HEK293 (cell line): Measurements from ENCODE around the gene CIB4.

ENCODE experiments used
- CTCF ChIA-PET: fragments of 350-600 bp; formaldehyde crosslinking; extraction: SDS; loops from one replicate; lab custom pipeline; 2021; ENCODE audit warnings: antibody characterized with exemption; lab: Yijun Ruan, JAX
- POLR2A ChIA-PET: fragments of 300-600 bp; formaldehyde crosslinking; extraction: SDS; loops from one replicate; lab custom pipeline; 2020; ENCODE audit warnings: antibody characterized with exemption, inconsistent platforms; lab: Yijun Ruan, JAX
- H3K27ac ChIP-seq: fragments of 200-500 bp; sonication (Bioruptor generic); 2 replicates; pipeline ENCODE4 v1.5.1; 2014; ENCODE audit warnings: low read depth, low read length, control low read depth, inconsistent platforms; ENCODE audit errors: extremely low read depth
- H3K36me3 ChIP-seq, 2 experiments: fragments of 200-500 bp in 1 of 2; sonication (Bioruptor generic) in 1 of 2; 1 replicate in 1 of 2; 2 replicates in 1 of 2; pipeline ENCODE4 v1.5.1; 2014 to 2017; ENCODE audit warnings: inconsistent platforms in 2 of 2, low read length in 2 of 2; ENCODE audit not compliant: control insufficient read depth in 2 of 2, insufficient read depth in 1 of 2
- H3K4me1 ChIP-seq: fragments of 200-500 bp; sonication (Bioruptor generic); 2 replicates; pipeline ENCODE4 v1.5.1; 2014; ENCODE audit warnings: mild to moderate bottlenecking, low read length, inconsistent platforms; ENCODE audit not compliant: control insufficient read depth, insufficient read depth
- H3K4me3 ChIP-seq: 2 replicates; pipeline ENCODE4 v1.5.1; 2011; ENCODE audit warnings: low read depth, mild to moderate bottlenecking, control low read depth, low read length, moderate library complexity
- H3K9me3 ChIP-seq: fragments of 200-500 bp; sonication (Bioruptor generic); 2 replicates; pipeline ENCODE4 v1.5.1; 2014; ENCODE audit warnings: low read depth, low read length, inconsistent platforms; ENCODE audit not compliant: control insufficient read depth, insufficient read depth
- BCL11B ChIP-seq: fragments of 450-650 bp; formaldehyde crosslinking; IDR thresholded peaks from 2 replicates; pipeline ENCODE4 v1.5.1; 2016; ENCODE audit warnings: low read depth, missing biosample characterization, missing genetic modification characterization
- GLIS1 ChIP-seq: fragments of 450-650 bp; formaldehyde crosslinking; IDR thresholded peaks from 2 replicates; pipeline ENCODE4 v1.5.1; 2016; ENCODE audit warnings: missing biosample characterization, missing genetic modification characterization
- HOXD13 ChIP-seq: sonication (generic); formaldehyde crosslinking; IDR thresholded peaks from 2 replicates; pipeline ENCODE4 v1.8.0; 2022; ENCODE audit warnings: missing genetic modification reagents, borderline replicate concordance
- MEIS1 ChIP-seq: sonication (generic); formaldehyde crosslinking; IDR thresholded peaks from 2 replicates; pipeline ENCODE4 v1.8.1; 2022; ENCODE audit warnings: missing genetic modification reagents, mild to moderate bottlenecking, borderline replicate concordance
- SCRT1 ChIP-seq: fragments of 450-650 bp; formaldehyde crosslinking; IDR thresholded peaks from 2 replicates; pipeline ENCODE4 v1.5.1; 2016; ENCODE audit warnings: missing biosample characterization, missing genetic modification characterization, borderline replicate concordance
- ZBTB1 ChIP-seq: fragments of 450-650 bp; formaldehyde crosslinking; IDR thresholded peaks from 2 replicates; pipeline ENCODE4 v1.5.1; 2016; ENCODE audit warnings: missing biosample characterization, missing genetic modification characterization
- ZBTB21 ChIP-seq: fragments of 450-650 bp; formaldehyde crosslinking; IDR thresholded peaks from 2 replicates; pipeline ENCODE4 v1.5.1; 2017; ENCODE audit warnings: missing biosample characterization, missing genetic modification characterization
- ZFP37 ChIP-seq: fragments of 450-650 bp; formaldehyde crosslinking; IDR thresholded peaks from 2 replicates; pipeline ENCODE4 v1.5.1; 2016; ENCODE audit warnings: missing biosample characterization, missing genetic modification characterization
- ZNF155 ChIP-seq: fragments of 450-650 bp; formaldehyde crosslinking; IDR thresholded peaks from 2 replicates; pipeline ENCODE4 v1.5.1; 2016; ENCODE audit warnings: missing biosample characterization, missing genetic modification characterization
- ZNF169 ChIP-seq: fragments of 450-650 bp; formaldehyde crosslinking; IDR thresholded peaks from 2 replicates; pipeline ENCODE4 v1.5.1; 2016; ENCODE audit warnings: missing biosample characterization, missing genetic modification characterization
- ZNF24 ChIP-seq: fragments of 450-650 bp; formaldehyde crosslinking; IDR thresholded peaks from 2 replicates; pipeline ENCODE4 v1.5.1; 2016; ENCODE audit warnings: missing biosample characterization, missing genetic modification characterization
- ZNF266 ChIP-seq: fragments of 450-650 bp; formaldehyde crosslinking; IDR thresholded peaks from 2 replicates; pipeline ENCODE4 v1.5.1; 2016; ENCODE audit warnings: missing biosample characterization, missing genetic modification characterization, low read depth
- ZNF302 ChIP-seq: fragments of 450-650 bp; formaldehyde crosslinking; IDR thresholded peaks from 2 replicates; pipeline ENCODE4 v1.5.1; 2016; ENCODE audit warnings: missing biosample characterization, missing genetic modification characterization, low read depth
- ZNF335 ChIP-seq: fragments of 450-650 bp; formaldehyde crosslinking; conservative IDR thresholded peaks from 2 replicates; pipeline ENCODE4 v1.5.1; 2016; ENCODE audit warnings: missing biosample characterization, missing genetic modification characterization
- ZNF544 ChIP-seq: fragments of 450-650 bp; formaldehyde crosslinking; IDR thresholded peaks from 2 replicates; pipeline ENCODE4 v1.5.0; 2017; ENCODE audit warnings: missing biosample characterization, missing genetic modification characterization
- ZNF571 ChIP-seq: fragments of 450-650 bp; formaldehyde crosslinking; IDR thresholded peaks from 2 replicates; pipeline ENCODE4 v1.5.0; 2017; ENCODE audit warnings: missing biosample characterization, missing genetic modification characterization
- ZNF624 ChIP-seq: fragments of 450-650 bp; formaldehyde crosslinking; IDR thresholded peaks from 2 replicates; pipeline ENCODE4 v1.5.1; 2017; ENCODE audit warnings: missing biosample characterization, missing genetic modification characterization
- ZNF664 ChIP-seq: fragments of 450-650 bp; formaldehyde crosslinking; IDR thresholded peaks from 2 replicates; pipeline ENCODE4 v1.5.1; 2016; ENCODE audit warnings: missing biosample characterization, missing genetic modification characterization
- ZNF768 ChIP-seq: fragments of 450-650 bp; formaldehyde crosslinking; IDR thresholded peaks from 2 replicates; pipeline ENCODE4 v1.5.1; 2018; ENCODE audit warnings: missing biosample characterization, mild to moderate bottlenecking, missing genetic modification characterization
- ZSCAN23 ChIP-seq: fragments of 450-650 bp; formaldehyde crosslinking; IDR thresholded peaks from 2 replicates; pipeline ENCODE4 v1.5.1; 2016; ENCODE audit warnings: missing biosample characterization, missing genetic modification characterization
- TF ChIP-seq, protein P1 (sequence below): fragments of 450-650 bp; formaldehyde crosslinking; IDR thresholded peaks from 2 replicates; pipeline ENCODE4 v1.5.0; 2017; ENCODE audit warnings: missing biosample characterization, missing genetic modification characterization, borderline replicate concordance
- TF ChIP-seq, protein P2 (sequence below): fragments of 450-650 bp; IDR thresholded peaks from 2 replicates; pipeline ENCODE4 v1.5.1; 2018; ENCODE audit warnings: missing biosample characterization, missing genetic modification characterization
- TF ChIP-seq, protein P3 (sequence below): fragments of 450-650 bp; formaldehyde crosslinking; IDR thresholded peaks from 2 replicates; pipeline ENCODE4 v1.5.1; 2016; ENCODE audit warnings: missing biosample characterization, missing genetic modification characterization
- TF ChIP-seq, protein P4 (sequence below): fragments of 450-650 bp; formaldehyde crosslinking; IDR thresholded peaks from 2 replicates; pipeline ENCODE4; 2016; ENCODE audit warnings: missing biosample characterization, missing genetic modification characterization

The CIB4 gene

DNA sequence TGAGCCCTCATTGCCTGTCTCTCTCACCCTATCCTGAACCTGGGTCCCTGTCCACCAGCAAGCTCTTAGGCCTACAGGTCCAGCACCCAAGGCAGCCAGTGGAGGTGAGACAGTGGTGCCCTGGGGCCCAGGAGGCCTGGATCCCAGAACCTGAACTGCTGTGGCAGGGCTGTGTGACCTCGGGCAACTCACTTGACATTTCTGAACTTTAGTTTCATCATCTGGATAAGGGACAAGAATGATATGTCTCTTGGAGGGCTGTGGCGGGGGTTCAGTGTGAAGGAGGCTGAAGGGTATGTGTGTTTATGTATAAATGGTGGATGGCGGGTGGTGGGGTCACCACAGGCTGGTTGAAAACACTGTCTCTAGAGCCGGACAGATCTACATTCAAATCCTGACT lies 10.9 kb downstream of the CIB4 start (continued):
- TF ChIP-seq ZNF624 (tag by site-specific recombination) = no peak
- TF ChIP-seq MEIS1 (CRISPR knock-in tag) = no peak

DNA sequence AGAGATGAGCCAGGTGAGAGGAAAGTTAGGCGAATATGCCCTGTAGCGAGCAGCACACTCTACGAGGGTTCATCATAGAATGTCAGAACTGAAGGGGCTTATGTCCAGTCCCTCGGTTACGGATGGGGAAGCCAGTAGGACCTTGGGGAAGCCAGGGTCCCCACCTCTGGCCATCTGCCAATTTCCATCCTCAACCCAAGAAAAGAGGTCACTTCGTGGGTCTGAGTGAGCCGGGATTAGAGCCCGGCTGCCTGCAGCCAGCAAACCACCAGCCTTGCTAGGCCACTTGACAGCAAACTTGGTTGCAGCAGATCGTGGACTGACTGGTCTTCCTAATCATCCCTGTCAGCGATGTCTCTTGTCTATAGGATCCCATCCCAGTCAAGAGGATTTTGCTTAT lies 11.4 kb downstream of the CIB4 start:
- no peak overlapping the region for H3K27ac ChIP-seq
- TF ChIP-seq ZNF544 (tag by site-specific recombination) (no peak), ZNF169 (tag by site-specific recombination) (no peak), ZNF335 (tag by site-specific recombination) (no peak), ZNF664 (tag by site-specific recombination) (no peak), SCRT1 (tag by site-specific recombination) (no peak), BCL11B (tag by site-specific recombination) (no peak), ZBTB21 (tag by site-specific recombination) (no peak)
- TF ChIP-seq, protein P1, sequence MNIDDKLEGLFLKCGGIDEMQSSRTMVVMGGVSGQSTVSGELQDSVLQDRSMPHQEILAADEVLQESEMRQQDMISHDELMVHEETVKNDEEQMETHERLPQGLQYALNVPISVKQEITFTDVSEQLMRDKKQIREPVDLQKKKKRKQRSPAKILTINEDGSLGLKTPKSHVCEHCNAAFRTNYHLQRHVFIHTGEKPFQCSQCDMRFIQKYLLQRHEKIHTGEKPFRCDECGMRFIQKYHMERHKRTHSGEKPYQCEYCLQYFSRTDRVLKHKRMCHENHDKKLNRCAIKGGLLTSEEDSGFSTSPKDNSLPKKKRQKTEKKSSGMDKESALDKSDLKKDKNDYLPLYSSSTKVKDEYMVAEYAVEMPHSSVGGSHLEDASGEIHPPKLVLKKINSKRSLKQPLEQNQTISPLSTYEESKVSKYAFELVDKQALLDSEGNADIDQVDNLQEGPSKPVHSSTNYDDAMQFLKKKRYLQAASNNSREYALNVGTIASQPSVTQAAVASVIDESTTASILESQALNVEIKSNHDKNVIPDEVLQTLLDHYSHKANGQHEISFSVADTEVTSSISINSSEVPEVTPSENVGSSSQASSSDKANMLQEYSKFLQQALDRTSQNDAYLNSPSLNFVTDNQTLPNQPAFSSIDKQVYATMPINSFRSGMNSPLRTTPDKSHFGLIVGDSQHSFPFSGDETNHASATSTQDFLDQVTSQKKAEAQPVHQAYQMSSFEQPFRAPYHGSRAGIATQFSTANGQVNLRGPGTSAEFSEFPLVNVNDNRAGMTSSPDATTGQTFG (tag by site-specific recombination) = no peak
- TF ChIP-seq, all 188 proteins: peak for 0
- H3K36me3 ChIP-seq = no peaks in the 10 kb centered on the region
- no peak overlapping the region for H3K4me3 ChIP-seq
- CTCF ChIA-PET = no interaction called here
- POLR2A ChIA-PET = no interaction called here
- no peaks in the 10 kb centered on the region for H3K4me1 ChIP-seq
- H3K9me3 ChIP-seq = no peaks in the 10 kb centered on the region

DNA sequence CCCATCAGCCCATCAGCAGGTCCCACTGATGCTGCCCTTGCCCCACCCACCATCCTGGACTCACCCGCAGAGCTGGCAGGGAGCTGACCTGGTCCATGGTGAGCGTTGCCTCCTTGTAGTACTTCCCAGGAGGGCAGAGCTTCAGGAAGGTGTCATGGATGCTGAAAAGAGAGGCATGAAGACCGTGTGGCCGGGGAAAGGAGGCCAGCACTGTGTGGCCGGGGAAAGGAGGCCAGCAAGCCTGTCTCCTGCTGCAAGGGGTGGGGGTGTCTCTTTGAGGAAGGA lies 11.9 kb downstream of the CIB4 start:
- ChIA-PET POLR2A (no interaction called here), CTCF (no interaction called here)
- no peaks in the 10 kb centered on the region for H3K9me3 ChIP-seq
- no peak overlapping the region for H3K27ac ChIP-seq
- H3K4me1 ChIP-seq = no peaks in the 10 kb centered on the region
- no peaks in the 10 kb centered on the region for H3K36me3 ChIP-seq
- TF ChIP-seq ZNF664 (tag by site-specific recombination) = no peak
- TF ChIP-seq ZNF302 (tag by site-specific recombination) = no peak
- no peak for TF ChIP-seq ZNF335 (tag by site-specific recombination)
- no peak for TF ChIP-seq GLIS1 (tag by site-specific recombination)
- TF ChIP-seq ZBTB1 (tag by site-specific recombination) = no peak
- no peak for TF ChIP-seq ZNF155 (tag by site-specific recombination)
- TF ChIP-seq ZNF24 (tag by site-specific recombination) = no peak
- H3K4me3 ChIP-seq = no peak overlapping the region

DNA sequence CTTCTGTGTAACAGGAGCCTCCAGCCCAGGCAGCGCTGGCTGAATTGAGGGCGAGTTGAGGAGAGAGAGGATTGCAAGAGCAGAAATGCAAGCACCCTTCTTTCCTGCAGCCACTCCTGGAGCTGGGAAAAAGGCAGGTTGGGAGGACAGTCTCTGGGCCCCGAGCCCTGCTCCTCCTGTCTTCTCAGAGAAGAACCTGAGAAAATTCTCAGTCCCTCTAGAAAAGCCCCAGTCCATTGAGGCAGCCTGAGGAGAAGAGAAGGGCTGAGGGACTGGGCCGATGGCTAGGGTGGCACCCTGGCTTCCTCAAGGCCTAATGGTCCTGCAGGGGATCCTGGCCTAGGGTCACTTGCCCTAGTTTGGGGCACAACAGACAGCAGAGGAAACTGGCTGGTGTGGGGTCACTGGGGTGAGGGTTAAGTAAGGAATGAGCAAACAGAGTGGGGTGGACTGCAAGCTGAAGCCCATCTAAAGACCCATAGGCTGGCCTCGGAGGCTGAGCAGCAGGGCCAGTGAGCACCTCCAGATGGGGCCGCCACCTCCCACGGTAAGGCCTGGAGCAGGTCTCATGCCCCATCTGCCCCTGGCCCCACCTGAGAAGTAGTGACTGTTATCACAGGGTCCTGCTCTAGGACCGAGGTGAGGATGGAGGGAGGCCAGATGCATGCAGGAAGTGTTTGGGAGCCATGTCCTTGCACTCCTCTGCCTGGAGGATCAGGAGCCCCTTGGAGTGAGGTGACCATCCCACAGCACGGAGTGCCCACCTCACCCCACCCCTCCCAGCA lies 12.4 kb downstream of the CIB4 start:
- TF ChIP-seq HOXD13 (CRISPR knock-in tag) (no peak), ZNF768 (tag by site-specific recombination) (no peak), ZNF266 (tag by site-specific recombination) (no peak), ZNF571 (tag by site-specific recombination) (no peak), ZSCAN23 (tag by site-specific recombination) (no peak), ZFP37 (no peak)
- TF ChIP-seq, protein P2, sequence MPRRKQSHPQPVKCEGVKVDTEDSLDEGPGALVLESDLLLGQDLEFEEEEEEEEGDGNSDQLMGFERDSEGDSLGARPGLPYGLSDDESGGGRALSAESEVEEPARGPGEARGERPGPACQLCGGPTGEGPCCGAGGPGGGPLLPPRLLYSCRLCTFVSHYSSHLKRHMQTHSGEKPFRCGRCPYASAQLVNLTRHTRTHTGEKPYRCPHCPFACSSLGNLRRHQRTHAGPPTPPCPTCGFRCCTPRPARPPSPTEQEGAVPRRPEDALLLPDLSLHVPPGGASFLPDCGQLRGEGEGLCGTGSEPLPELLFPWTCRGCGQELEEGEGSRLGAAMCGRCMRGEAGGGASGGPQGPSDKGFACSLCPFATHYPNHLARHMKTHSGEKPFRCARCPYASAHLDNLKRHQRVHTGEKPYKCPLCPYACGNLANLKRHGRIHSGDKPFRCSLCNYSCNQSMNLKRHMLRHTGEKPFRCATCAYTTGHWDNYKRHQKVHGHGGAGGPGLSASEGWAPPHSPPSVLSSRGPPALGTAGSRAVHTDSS (tag by site-specific recombination) = no peak
- TF ChIP-seq, protein P3, sequence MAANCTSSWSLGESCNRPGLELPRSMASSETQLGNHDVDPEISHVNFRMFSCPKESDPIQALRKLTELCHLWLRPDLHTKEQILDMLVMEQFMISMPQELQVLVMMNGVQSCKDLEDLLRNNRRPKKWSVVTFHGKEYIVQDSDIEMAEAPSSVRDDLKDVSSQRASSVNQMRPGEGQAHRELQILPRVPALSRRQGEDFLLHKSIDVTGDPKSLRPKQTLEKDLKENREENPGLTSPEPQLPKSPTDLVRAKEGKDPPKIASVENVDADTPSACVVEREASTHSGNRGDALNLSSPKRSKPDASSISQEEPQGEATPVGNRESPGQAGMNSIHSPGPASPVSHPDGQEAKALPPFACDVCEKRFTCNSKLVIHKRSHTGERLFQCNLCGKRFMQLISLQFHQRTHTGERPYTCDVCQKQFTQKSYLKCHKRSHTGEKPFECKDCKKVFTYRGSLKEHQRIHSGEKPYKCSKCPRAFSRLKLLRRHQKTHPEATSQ (tag by site-specific recombination) = no peak
- TF ChIP-seq, protein P4, sequence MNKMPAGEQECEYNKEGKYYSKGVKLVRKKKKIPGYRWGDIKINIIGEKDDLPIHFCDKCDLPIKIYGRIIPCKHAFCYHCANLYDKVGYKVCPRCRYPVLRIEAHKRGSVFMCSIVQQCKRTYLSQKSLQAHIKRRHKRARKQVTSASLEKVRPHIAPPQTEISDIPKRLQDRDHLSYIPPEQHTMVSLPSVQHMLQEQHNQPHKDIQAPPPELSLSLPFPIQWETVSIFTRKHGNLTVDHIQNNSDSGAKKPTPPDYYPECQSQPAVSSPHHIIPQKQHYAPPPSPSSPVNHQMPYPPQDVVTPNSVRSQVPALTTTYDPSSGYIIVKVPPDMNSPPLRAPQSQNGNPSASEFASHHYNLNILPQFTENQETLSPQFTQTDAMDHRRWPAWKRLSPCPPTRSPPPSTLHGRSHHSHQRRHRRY (tag by site-specific recombination) = no peak
- Histone ChIP-seq H3K9me3 (no peaks in the 10 kb centered on the region), H3K4me1 (no peaks in the 10 kb centered on the region), H3K4me3 (no peak overlapping the region), H3K36me3 (no peaks in the 10 kb centered on the region), H3K27ac (no peak overlapping the region)
- POLR2A ChIA-PET = no interaction called here
- CTCF ChIA-PET = no interaction called here
